ENCODE results near the gene CAMKK1.

The CAMKK1 gene

DNA sequence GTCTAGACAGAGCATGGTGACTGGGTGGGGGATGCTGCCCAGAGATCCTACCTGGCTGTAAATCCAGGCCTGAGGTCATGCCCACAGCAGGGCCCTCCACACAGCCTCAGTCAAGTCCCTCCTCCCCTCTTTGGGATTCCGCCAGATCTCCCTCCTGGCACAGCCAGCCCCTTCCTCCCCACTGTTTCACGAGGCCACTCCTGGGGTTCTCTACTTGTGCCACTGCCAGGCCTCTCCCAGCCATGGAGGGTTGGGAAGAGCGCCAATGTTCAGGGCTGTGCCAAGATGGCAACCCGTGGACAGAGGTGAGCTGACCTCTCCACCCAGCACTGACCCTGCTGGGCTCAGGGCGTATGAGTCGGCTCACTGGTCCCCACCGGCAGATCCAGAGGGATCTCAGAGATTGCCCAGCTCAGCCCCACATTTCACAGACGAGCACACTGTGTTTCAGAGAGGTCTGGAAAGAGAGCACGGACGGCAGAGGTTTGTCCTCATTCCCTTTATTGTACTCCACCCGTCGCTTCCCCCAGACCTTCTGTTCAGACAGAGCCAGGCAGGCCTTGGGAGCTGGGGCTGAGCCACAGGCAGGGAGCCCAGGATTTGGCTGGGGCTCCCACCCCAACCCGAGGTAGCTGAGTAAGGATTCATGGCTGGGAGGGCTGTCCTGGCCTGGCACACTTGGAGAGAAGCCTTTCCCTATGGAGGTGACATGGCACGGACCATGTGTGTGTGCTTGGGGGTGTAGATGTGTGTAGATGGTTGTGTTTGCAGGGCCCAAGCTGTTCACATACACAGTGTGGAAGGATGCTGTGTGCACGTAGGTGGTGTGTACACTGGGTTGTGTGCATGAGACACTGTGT lies 3.5 kb upstream of the CAMKK1 start:
- DNase-seq (ENCODE audit: low spot score): no peak

- no peak for DNase-seq (ENCODE audit: low spot score)
Measured at GRCh38 chr17:3895354-3895753, 2.5 kb upstream of the CAMKK1 start.

DNA sequence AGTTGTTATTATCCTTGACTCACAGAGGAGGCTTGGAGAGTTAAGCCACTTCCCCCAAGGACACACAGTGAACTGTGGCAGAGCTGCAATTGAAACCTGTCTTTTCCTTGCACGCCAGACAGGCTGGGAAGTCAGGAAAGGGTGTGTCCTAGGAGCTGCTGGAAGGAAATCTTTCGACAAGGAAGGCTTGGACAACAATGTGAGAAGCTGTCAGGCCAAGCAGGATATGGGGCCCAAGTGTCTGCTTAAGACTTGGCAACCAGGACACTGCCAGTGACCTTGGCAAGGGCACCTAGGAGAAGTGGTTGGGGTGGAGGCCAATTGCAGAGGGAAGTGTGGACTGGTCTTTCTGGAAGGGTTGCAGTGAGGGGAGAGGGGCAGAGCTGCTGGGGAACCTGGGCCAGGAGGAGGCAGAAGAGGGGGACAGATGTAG lies 2.1 kb upstream of the CAMKK1 start:
- no peak for DNase-seq (ENCODE audit: low spot score)

DNA sequence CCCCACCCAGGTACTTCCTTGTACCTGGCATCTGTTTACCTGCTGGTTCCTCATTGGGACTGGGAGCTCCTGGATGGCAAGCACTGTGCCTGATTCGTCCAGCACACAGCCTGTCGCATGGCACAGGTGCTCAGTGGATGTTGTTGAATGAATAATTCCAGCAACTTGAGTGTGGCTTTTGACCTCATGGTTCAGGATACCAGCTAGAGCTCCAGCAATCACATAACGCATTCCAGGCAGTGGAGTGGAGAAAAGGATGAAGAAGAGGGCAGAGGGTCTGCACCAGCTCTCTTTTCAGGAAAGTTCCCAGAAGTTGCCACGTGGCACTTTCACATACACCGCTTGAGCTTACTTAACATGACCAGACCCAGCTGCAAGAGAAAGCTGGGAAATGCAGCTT lies 1.3 kb upstream of the CAMKK1 start:
- DNase-seq (ENCODE audit: low spot score): no peak

DNA sequence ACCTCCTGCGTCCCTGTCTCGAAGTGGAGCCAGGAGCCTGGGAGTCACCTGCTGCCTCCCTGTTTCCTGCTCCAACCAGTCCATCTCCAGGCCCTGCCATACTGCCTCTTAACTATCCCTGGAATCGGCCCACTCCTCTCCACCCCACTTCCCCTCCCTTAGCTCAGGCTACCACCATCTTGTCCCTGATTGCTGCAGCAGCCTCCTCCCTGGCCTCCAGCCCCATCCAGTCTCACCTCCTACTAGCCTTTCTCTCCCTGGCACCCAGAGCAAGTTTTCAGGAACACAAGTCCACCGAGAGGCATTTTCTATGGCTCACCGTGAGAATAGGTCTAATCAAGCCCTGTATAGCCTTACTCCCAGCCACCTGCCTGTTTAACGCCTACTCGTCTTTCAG lies 865 bp upstream of the CAMKK1 start:
- no peak for DNase-seq (ENCODE audit: low spot score)

GRCh38 chr17:3892095-3892998 lies 506 bp downstream of the CAMKK1 start:
- DNase-seq (ENCODE audit: low spot score): peak; percentile 42

- DNase-seq (ENCODE audit: low spot score): no peak
Measured at GRCh38 chr17:3891626-3892094, 1.2 kb downstream of the CAMKK1 start.

DNA sequence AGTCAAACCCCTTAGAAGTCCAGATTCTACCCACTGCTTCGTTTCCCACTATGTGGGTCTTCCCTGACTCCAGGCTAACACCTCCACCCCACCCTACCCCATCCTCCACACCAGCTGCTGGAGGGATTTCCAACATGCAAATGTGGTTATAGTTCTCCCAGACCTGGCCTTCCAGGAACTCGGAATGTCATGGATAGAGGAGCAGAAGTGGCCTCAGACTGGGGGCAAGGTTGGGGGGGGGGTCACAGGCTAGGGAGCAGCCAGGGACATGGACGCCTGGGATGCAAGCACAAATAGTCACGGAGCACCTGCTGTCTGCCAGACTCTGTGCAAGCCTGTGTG lies 2.0 kb downstream of the CAMKK1 start:
- no peak for DNase-seq (ENCODE audit: low spot score)

- no peak for DNase-seq (ENCODE audit: low spot score)
Measured at GRCh38 chr17:3890082-3890877, 2.6 kb downstream of the CAMKK1 start.

DNA sequence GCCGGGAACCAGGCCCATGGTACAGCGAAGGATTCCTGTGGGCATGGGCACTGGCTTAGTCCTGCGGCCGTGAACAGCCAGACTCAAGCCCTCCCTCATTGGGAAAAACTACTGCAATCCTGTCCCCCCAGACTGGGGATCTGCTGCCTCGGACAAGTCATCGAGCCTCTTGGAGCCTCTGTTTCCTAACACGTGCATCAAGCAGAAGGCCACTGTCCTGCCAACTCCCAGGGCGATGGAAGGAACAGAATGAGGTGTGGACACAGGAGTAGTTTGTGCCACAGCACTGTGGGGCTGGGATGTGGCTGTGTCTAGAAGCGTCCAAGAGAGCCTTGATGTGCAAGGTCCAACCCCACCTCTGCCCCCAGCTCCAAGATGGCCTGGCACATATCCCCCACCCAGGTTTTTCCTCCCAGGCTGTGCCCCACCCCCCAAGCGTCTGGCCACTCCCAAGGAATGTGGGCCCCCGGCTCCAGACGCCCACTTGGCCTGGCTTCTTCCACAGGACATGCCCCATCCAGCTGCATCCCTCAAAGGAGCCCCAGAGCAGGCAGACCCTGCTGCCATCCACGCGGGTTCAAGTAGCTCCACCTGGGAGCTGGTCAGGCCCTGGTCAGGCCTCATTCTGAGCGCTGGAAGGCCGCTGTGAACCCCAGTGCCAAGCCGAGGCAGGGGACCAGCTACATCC lies 3.4 kb downstream of the CAMKK1 start:
- DNase-seq (ENCODE audit: low spot score): no peak

- no peak for DNase-seq (ENCODE audit: low spot score)
Measured at GRCh38 chr17:3888343-3889171, 4.3 kb downstream of the CAMKK1 start.

DNA sequence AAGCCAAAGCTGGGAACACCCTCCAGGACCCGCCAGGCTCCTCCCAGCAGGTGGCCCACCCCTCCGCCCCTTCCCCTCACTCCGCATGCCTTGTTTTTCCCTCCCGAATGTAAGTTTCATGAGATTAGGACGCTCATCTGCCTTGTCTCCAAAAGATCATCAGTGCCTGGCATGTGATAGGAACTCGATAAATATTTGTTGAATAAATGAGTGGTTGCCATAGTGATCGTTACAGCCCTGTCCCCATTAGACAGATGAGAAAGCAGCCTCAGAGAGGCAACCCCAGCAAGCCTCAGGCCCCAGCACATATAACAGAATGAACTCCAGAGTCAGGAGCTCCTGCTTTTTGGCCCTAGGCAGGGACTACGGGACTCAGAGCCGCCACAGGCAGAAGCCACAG lies 5.0 kb downstream of the CAMKK1 start:
- DNase-seq (ENCODE audit: low spot score): no peak

DNA sequence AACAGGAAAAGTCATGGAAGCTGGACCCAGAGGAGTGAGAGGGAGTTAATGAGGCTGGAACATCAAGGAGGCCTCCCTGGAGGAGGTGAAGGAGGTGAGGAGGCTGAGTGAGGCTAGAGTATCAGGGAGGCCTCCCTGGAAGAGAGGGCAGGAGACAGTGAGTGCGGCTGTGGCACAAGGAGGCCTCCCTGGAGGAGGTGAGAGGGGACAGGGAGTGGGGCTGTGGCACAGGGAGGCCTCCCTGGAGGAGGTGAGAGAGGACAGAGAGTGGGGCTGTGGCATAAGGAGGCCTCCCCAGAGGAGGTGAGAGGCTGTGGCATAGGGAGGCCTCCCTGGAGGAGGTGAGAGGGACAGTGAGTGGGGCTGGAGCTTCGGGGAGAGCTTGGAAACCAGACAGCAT lies 5.5 kb downstream of the CAMKK1 start:
- DNase-seq (ENCODE audit: low spot score): no peak

GRCh38 chr17:3886776-3887175 lies 6.1 kb downstream of the CAMKK1 start:
- DNase-seq (ENCODE audit: low spot score): no peak

DNA sequence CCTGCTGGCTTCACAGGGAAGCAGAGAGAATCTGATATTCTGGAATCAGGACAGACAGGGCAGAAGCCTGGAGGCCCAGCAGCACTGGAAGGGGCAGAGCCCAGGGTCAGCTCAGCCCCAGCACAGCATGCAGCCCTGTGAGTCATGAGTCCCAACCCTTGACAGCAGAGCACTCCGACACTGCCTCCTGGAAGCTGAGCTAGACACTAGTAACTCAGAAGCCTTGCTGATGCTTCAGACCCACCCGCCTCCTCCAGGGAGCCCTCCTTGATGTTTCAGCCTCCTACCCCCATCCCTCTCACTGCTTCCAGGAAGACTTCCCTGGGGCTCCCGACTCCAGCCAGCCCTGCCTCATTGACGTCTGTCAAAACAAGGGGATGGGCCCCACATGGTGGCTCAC lies 6.9 kb downstream of the CAMKK1 start:
- no peak for DNase-seq (ENCODE audit: low spot score)

- no peak for DNase-seq (ENCODE audit: low spot score)
Measured at GRCh38 chr17:3885271-3885670, 7.6 kb downstream of the CAMKK1 start.

DNA sequence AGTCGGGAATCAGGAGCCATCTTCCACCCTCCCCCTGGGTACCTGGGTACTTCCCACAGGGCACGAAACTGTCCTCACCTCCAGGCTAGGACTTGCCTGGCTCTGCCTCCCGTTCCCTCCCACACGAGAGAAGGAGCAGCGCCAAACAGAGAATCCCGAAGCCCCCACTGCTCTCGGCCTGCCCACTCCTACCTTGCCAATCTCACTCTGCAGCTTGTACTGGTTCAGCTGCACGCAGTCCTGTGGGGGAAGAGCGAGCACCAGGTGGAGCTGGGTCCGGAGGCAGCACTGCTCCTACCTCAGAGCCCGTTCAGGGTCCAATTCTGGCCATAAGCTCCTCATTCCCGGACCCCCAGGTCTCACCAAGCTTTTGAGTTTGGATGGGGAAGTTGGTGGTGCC lies 8.7 kb downstream of the CAMKK1 start:
- no peak for DNase-seq (ENCODE audit: low spot score)

GRCh38 chr17:3882276-3882675 lies 10.6 kb downstream of the CAMKK1 start:
- no peak for DNase-seq (ENCODE audit: low spot score)

- no peak for DNase-seq (ENCODE audit: low spot score)
Measured at GRCh38 chr17:3880983-3881382, 11.9 kb downstream of the CAMKK1 start.

GRCh38 chr17:3879591-3880417 lies 13.0 kb downstream of the CAMKK1 start:
- DNase-seq (ENCODE audit: low spot score): no peak
